HG02678 (cell line): ENCODE results near the gene NEDD9.

Experiments used
- ATAC-seq: cut with Tn5 transposase; IDR thresholded peaks from one replicate; pipeline ENCODE4 v1.9.1; 2021; ENCODE audit warnings: mild to moderate bottlenecking, moderate library complexity; ENCODE audit not compliant: unreplicated experiment

Gene NEDD9

GRCh38 chr6:11262242-11262641 lies 29.8 kb upstream of the NEDD9 start:
- ATAC-seq = no peak

GRCh38 chr6:11260249-11261038 lies 28.0 kb upstream of the NEDD9 start:
- ATAC-seq = no peak

GRCh38 chr6:11258260-11259237 lies 26.1 kb upstream of the NEDD9 start:
- peak; percentile 64 for ATAC-seq

GRCh38 chr6:11255610-11256009 lies 23.1 kb upstream of the NEDD9 start:
- ATAC-seq = no peak

- ATAC-seq = no peak
These were observed 21.1 kb upstream of the NEDD9 start for GRCh38 chr6:11253594-11253993.

- ATAC-seq = no peak
These were observed 19.3 kb upstream of the NEDD9 start for GRCh38 chr6:11251553-11252360.

- no peak for ATAC-seq
These were observed 17.6 kb upstream of the NEDD9 start for GRCh38 chr6:11250108-11250507.

- no peak for ATAC-seq
These were observed 16.7 kb upstream of the NEDD9 start for GRCh38 chr6:11248974-11249761.

- no peak for ATAC-seq
These were observed 14.3 kb upstream of the NEDD9 start for GRCh38 chr6:11246722-11247121.

- no peak for ATAC-seq
These were observed 13.2 kb upstream of the NEDD9 start for GRCh38 chr6:11245381-11246256.

GRCh38 chr6:11244387-11245126 lies 12.1 kb upstream of the NEDD9 start:
- ATAC-seq = no peak

- ATAC-seq = no peak
These were observed 11.4 kb upstream of the NEDD9 start for GRCh38 chr6:11243861-11244260.

- no peak for ATAC-seq
These were observed 10.2 kb upstream of the NEDD9 start for GRCh38 chr6:11242711-11243110.

GRCh38 chr6:11241793-11242201 lies 9.3 kb upstream of the NEDD9 start:
- ATAC-seq = no peak

- no peak for ATAC-seq
These were observed 8.8 kb upstream of the NEDD9 start for GRCh38 chr6:11241154-11241792.

- no peak for ATAC-seq
These were observed 5.5 kb upstream of the NEDD9 start for GRCh38 chr6:11237956-11238355.

- ATAC-seq = no peak
These were observed 5.0 kb upstream of the NEDD9 start for GRCh38 chr6:11237428-11237827.

- ATAC-seq = no peak
These were observed 4.4 kb upstream of the NEDD9 start for GRCh38 chr6:11236915-11237314.
